HPDE6-E6E7 (cell line): ENCODE results near the gene IFT88.

Experiments used
- DNase-seq: peaks from one replicate; pipeline ENCODE4 v3.0.0; 2011; ENCODE audit warnings: missing footprints; ENCODE audit errors: extremely low spot score

Gene IFT88

DNA sequence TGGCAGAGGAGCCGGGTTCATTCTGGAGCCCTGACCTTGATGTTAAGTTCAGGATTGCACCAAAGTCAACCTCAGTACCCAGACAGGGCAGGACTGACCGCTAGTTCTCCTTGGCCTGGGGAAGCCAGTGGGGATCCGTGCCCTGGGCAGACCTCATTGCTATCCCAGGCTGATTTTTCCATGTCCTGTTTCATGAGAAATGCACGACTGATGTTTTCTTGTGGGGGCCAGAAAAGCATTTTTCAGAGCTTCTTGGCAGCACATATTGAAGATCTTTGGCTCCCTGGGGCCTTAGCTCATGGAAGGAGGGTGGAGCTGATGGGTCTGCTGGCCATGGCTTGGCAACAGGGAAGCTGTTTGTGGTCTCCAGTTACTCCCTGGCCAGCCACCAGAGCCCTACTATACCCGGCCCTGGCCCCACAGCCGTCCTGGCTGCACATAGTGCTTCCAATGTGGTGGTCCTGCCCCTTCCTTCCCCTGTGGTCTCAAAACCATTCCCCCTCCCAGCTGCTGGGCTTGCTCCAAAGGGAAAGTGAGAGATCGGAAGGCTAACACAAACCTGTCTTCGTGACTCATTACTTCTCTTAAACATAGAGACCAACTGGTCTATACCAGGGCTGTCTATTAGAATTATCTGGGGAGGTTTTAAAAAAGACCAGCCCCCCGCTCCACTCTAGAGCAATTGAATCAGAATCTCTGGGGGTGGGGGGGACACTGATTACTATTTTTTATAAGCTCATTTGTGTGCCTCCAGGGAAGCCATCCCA is 147.8 kb downstream of the IFT88 start:
- no peak for DNase-seq

GRCh38 chr13:20715330-20715712 is 148.4 kb downstream of the IFT88 start:
- no peak for DNase-seq

- DNase-seq = no peak
These were observed 150.0 kb downstream of the IFT88 start for GRCh38 chr13:20716951-20717350.

GRCh38 chr13:20717581-20718542 is 150.9 kb downstream of the IFT88 start:
- no peak for DNase-seq

DNA sequence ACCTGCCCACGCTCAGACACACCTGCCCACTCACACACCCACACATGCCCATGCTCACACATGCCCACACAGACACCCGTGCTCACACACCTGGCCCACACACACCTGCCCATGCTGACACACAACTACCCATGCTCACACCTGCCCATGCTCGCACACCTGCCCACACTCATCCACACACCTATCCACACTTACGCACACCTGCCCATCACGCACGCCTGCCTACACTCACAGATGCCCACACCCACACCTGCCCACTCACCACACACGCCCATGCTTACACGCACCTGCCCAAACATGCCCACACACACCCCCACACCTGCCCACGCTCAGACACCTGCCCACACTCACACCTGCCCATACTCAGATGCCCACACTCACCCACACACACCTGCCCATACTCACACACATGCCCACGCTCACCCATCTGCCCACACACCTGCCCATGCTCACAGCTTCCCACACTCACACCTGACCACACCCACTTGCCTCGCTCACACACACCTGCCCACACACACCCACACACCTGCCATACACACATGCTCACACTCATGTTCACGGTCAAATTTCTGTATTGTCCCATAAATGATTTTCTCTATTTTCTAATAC is 152.1 kb downstream of the IFT88 start:
- no peak for DNase-seq

DNA sequence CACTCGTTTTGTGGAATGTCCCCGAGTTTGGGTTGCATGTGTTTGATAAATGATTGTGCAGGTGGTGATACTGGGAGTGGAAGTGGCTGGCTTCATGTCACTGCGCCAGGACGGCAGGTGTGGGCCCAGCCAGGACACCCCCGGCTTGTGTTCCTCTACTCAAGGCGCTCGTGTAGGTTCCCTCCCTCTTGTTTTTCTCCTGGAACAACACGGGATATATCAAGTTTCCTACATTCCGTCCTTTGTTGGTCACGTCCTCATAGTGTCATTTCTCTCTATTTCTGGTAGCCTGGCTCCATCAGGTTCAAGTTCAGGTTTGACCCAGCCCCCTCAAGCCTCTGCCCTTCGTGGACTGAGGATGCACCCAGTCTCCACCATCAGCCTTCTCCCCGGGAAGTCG is 152.8 kb downstream of the IFT88 start:
- no peak for DNase-seq

- no peak for DNase-seq
These were observed 153.5 kb downstream of the IFT88 start for GRCh38 chr13:20720499-20720898.

DNA sequence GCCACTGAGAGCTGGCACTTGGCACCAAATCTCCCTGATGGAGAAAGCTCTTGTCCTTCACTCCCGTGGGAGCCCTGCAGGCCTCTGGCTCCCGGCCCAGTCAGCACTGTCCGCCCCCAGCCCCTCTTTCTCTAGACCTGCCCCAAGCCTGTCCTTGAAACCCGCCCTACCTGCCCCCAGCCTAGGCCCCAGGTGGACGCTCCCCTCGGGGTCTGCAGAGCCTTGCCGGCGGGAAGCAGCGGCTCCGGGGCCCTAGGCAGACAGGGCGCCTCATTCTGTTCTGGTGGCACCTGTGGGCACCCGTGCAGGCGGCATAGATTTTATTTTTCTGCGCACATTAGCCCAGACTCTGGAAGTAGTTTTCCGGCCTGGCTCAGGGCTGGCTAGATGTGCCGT is 154.1 kb downstream of the IFT88 start:
- no peak for DNase-seq

DNA sequence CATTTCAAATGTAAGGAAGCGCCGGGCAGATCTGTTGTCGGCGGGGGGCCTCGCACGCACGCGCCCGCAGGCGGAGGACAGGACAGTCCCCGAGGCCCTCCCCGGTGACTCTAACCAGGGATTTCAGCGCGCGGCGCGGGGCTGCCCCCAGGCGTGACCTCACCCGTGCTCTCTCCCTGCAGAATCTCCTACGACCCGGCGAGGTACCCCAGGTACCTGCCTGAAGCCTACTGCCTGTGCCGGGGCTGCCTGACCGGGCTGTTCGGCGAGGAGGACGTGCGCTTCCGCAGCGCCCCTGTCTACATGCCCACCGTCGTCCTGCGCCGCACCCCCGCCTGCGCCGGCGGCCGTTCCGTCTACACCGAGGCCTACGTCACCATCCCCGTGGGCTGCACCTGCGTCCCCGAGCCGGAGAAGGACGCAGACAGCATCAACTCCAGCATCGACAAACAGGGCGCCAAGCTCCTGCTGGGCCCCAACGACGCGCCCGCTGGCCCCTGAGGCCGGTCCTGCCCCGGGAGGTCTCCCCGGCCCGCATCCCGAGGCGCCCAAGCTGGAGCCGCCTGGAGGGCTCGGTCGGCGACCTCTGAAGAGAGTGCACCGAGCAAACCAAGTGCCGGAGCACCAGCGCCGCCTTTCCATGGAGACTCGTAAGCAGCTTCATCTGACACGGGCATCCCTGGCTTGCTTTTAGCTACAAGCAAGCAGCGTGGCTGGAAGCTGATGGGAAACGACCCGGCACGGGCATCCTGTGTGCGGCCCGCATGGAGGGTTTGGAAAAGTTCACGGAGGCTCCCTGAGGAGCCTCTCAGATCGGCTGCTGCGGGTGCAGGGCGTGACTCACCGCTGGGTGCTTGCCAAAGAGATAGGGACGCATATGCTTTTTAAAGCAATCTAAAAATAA is 154.7 kb downstream of the IFT88 start:
- no peak for DNase-seq

DNA sequence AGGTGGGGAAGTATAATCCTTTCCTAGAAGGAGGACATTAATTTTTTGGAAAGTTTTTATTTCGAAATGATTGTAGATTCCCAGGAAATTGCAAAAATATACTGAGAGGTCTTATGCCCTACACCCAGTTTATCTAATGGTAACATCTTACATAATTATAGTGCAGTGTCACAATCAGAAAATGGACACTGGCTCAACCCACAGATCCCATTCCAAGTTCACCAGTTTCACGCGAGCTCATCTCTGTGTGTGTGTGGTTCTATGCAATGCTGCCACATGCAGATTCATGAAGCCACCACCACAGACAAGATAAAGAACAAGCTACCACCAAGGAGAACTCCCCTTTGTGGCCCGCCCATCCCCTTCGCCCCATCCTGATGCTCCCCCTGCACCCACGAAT is 160.9 kb downstream of the IFT88 start:
- no peak for DNase-seq

- DNase-seq = no peak
These were observed 161.8 kb downstream of the IFT88 start for GRCh38 chr13:20728579-20729311.

- DNase-seq = no peak
These were observed 163.0 kb downstream of the IFT88 start for GRCh38 chr13:20729633-20730585.

- DNase-seq = no peak
These were observed 171.7 kb downstream of the IFT88 start for GRCh38 chr13:20738616-20739015.

- no peak for DNase-seq
These were observed 173.1 kb downstream of the IFT88 start for GRCh38 chr13:20740021-20740420.
